Measurements from ENCODE around the gene PRKCH. TPM values are rescaled to one million over a fixed set of nuclear protein-coding genes. Genes with fewer than 3 reads are reported as not detected.
A peak's percentile ranks its signal among the peaks of the same experiment; 100 is the strongest.
"Not testable (repeated sequence)": the region's sequence is repeated elsewhere in the genome, so short reads cannot be mapped to it uniquely, and the experiment has no call there.

The PRKCH gene
- total RNA-seq, 2 experiments from 2014 or later, result 318 to 343 TPM

DNA sequence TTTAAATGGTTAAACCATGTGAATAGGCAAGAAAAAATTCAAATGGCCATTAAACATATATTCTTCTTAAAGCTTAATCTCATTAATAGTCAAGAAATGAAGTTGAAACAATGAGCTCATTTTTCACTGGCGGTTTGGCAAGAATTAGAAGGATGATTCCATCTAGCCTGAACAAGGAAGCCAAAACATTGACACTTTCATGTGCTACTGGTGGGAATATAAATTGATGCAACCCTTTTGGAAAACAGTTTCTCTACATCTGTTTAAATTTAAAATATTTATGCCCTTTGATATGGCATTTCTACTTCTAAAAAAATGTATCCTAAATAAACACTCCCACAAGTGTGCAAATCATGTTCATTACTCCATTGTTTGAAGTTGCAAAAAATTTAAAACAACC lies 199.2 kb downstream of the PRKCH start:
- CTCF ChIA-PET, result interaction anchor here (0.7 to 1.6 kb wide), 3 partner anchors 25 to 318 kb away, joined by 3 to 5 read pairs (median 3); no protein-coding TSS in a partner anchor
- ATAC-seq (no peak), DNase-seq (no peak)
- Mint-ChIP-seq H3K4me3 (no peak overlapping the region), H3K36me3 (ENCODE audit: low read depth) (peaks cover 82% of the 10 kb centered on the region), H3K4me1 (ENCODE audit: low read depth) (peaks cover 85% of the 10 kb centered on the region), H3K27me3 (ENCODE audit: low read depth) (no peaks in the 10 kb centered on the region), H3K9me3 (ENCODE audit: insufficient read depth) (no peaks in the 10 kb centered on the region), H3K27ac (no peak overlapping the region)
- POLR2A ChIA-PET, result interaction anchor here (0.6 kb wide), 1 partner anchor 210 kb away, joined by 3 read pairs; no protein-coding TSS in a partner anchor

DNA sequence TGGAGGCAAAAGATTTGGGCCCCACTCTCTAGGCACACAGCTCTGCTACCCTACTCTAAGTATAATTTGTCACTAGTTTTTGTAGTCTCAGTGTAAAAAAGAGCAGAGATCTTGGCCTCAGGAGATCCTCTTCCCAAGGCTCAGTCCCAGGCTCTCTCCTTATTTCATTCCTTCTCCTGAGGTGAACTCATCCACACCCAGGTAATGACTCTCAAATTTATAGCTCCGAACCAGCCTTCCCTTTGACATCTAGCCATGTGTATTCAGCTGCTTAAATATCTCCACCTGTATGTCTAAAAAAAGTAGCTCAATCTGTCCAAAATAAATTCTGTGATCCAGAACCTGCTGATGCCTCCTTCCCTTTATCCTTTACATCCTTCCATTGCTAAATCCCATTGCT lies 200.4 kb downstream of the PRKCH start:
- CTCF ChIA-PET, result interaction anchor here (1.0 to 6.1 kb wide), 2 partner anchors 9 to 46 kb away, joined by 4 to 38 read pairs; no protein-coding TSS in a partner anchor
- peak overlapping the region; percentile 35 for H3K27ac Mint-ChIP-seq
- POLR2A ChIA-PET, result interaction anchor here (1.0 to 1.4 kb wide), 2 partner anchors 11 to 173 kb away, joined by 3 to 5 read pairs; partner anchors contain the start of gene HIF1A

DNA sequence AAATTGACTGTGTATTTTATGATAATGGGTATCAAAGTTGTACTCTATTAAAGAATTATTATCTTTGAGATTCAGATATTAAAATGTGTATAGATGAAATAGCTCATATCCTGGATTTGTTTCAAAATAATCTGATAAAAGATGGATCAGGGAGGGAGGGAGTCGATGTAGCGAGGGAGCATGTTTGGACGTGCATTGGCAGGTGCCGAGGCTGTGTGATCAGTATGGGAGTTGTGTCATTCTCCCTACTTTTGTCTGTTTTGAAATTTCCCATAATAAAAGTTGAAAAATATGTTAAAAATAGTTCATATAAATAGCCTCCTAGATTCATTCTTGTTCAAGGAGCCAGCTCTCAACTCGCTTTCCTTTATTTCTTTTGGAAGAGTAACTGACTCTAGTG lies 202.4 kb downstream of the PRKCH start:
- H3K4me3 Mint-ChIP-seq, result peak overlapping the region; percentile 45
- H3K9me3 Mint-ChIP-seq (ENCODE audit: insufficient read depth), result no peaks in the 10 kb centered on the region
- peak overlapping the region; percentile 78 for H3K27ac Mint-ChIP-seq
- CTCF ChIA-PET, result interaction anchor here (0.6 to 6.1 kb wide), 10 partner anchors 11 to 313 kb away, joined by 3 to 38 read pairs (median 3); no protein-coding TSS in a partner anchor
- ATAC-seq (no peak), DNase-seq (no peak)
- peaks cover 84% of the 10 kb centered on the region for H3K36me3 Mint-ChIP-seq (ENCODE audit: low read depth)
- no peaks in the 10 kb centered on the region for H3K27me3 Mint-ChIP-seq (ENCODE audit: low read depth)
- H3K4me1 Mint-ChIP-seq (ENCODE audit: low read depth), result peaks cover 86% of the 10 kb centered on the region
- POLR2A ChIA-PET, result interaction anchor here (2.8 kb wide), 1 partner anchor 20 kb away, joined by 12 read pairs; no protein-coding TSS in a partner anchor

More for the DNA sequence above, 200.4 kb downstream of the PRKCH start:
- H3K4me1 Mint-ChIP-seq (ENCODE audit: low read depth), result peaks cover 86% of the 10 kb centered on the region
- H3K36me3 Mint-ChIP-seq (ENCODE audit: low read depth), result peaks cover 84% of the 10 kb centered on the region
- no peaks in the 10 kb centered on the region for H3K27me3 Mint-ChIP-seq (ENCODE audit: low read depth)
- H3K9me3 Mint-ChIP-seq (ENCODE audit: insufficient read depth), result no peaks in the 10 kb centered on the region
- H3K4me3 Mint-ChIP-seq, result no peak overlapping the region
- DNase-seq (no peak), ATAC-seq (no peak)

DNA sequence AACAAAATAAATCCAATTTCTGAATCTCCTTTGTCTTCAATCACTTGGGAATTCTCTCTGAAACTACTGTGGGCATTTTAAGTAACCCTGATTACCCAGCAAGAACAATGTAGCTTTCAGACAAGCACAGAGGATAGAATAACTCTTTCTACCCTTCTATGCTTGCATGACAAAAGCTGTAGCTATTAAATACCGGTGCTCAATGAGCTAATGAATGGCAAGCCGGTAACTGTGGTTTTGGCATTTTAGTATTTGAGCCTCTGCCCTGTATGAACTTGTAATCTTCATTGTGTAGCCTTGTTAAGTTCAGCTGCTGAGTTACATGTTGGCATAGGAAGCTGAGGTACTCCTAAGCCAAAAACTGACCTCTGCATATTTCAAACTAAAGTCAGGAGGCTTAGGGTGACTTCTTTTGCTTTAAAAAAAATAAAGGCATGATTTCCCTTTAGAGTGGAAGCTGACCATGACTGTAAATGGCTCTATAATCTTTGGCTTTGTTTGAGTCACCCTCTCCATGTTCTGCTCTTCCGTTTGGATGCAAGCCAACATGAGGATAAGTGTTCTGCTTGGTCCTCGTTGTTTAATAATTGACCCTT lies 202.9 kb downstream of the PRKCH start:
- Mint-ChIP-seq H3K27me3 (ENCODE audit: low read depth) (no peaks in the 10 kb centered on the region), H3K27ac (peak overlapping the region; percentile 86), H3K4me3 (peak overlapping the region; percentile 46), H3K36me3 (ENCODE audit: low read depth) (peaks cover 84% of the 10 kb centered on the region), H3K4me1 (ENCODE audit: low read depth) (peaks cover 89% of the 10 kb centered on the region), H3K9me3 (ENCODE audit: insufficient read depth) (no peaks in the 10 kb centered on the region)
- CTCF ChIA-PET, result interaction anchor here (0.9 to 6.1 kb wide), 12 partner anchors 11 to 313 kb away, joined by 3 to 38 read pairs (median 3); no protein-coding TSS in a partner anchor
- ATAC-seq (no peak), DNase-seq (no peak)
- POLR2A ChIA-PET, result interaction anchor here (2.8 kb wide), 1 partner anchor 21 kb away, joined by 12 read pairs; no protein-coding TSS in a partner anchor

DNA sequence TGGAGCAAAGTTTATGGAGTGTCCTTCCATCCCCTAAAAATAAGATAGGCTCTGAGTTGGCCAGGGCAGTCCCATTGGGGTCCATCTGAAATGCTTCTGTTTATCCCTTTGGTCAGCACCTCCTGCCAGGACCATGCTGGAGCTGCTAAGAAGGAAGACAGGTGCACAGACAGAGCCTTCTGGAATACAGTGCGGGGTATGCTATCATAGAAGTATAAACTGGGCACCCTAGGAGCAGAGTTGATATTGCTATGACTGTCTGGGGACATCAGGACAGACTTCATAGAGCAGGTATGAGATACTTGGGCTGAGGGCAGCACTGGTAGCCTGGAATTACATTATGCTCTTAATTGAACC lies 203.5 kb downstream of the PRKCH start:
- H3K27ac Mint-ChIP-seq, result peak overlapping the region; percentile 86

DNA sequence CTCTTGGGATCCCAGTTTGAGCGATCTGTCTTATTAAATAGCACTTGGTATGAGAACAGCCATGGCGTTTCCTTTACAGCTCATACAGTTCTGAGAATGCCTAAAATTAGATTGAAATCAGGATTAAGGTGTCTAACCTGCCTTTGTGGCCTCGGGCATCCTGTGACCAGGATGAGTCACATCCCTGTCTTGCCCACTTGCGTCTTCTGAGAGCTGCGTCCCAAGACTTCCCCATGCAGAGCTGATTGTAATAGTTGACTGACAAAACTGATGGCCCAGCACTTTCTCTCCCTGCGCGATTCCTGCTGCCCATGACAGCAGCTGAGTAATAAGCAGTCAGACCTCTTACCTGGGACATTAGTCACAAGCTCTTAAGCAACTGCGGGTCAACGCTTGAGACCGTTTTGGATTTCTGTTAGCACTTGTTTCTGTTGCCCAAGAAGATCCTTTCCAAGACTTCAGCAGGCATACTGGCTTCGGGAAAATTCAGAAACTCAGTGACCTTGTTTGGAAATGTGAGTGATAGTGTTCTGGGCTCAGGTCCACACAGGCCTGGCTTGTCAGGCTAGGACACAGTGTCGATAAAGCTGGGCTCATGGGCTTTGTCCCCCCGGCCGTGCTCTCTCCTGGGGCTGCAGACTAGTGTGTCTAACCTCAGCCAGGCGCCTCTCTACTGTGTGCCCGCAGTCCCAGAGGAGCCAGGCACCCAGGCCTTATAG lies 204.1 kb downstream of the PRKCH start:
- ATAC-seq (peak; percentile 80), DNase-seq (peak; percentile 78)
- Mint-ChIP-seq H3K27ac (peak overlapping the region; percentile 86), H3K36me3 (ENCODE audit: low read depth) (peaks cover 82% of the 10 kb centered on the region), H3K4me3 (peak overlapping the region; percentile 46), H3K27me3 (ENCODE audit: low read depth) (no peaks in the 10 kb centered on the region), H3K4me1 (ENCODE audit: low read depth) (peaks cover 86% of the 10 kb centered on the region), H3K9me3 (ENCODE audit: insufficient read depth) (no peaks in the 10 kb centered on the region)
- CTCF ChIA-PET, result interaction anchor here (0.8 to 6.1 kb wide), 10 partner anchors 12 to 240 kb away, joined by 3 to 38 read pairs (median 4); no protein-coding TSS in a partner anchor
- POLR2A ChIA-PET, result interaction anchor here (0.8 to 2.8 kb wide), 4 partner anchors 22 to 204 kb away, joined by 3 to 12 read pairs (median 3); no protein-coding TSS in a partner anchor

More for the DNA sequence above, 203.5 kb downstream of the PRKCH start:
- ATAC-seq, result no peak
- no peak for DNase-seq
- no peaks in the 10 kb centered on the region for H3K9me3 Mint-ChIP-seq (ENCODE audit: insufficient read depth)
- H3K27me3 Mint-ChIP-seq (ENCODE audit: low read depth), result no peaks in the 10 kb centered on the region
- peak overlapping the region; percentile 46 for H3K4me3 Mint-ChIP-seq
- peaks cover 85% of the 10 kb centered on the region for H3K4me1 Mint-ChIP-seq (ENCODE audit: low read depth)
- H3K36me3 Mint-ChIP-seq (ENCODE audit: low read depth), result peaks cover 80% of the 10 kb centered on the region
- ChIA-PET CTCF (interaction anchor here (0.9 to 6.1 kb wide), 12 partner anchors 11 to 312 kb away, joined by 3 to 38 read pairs (median 4); no protein-coding TSS in a partner anchor), POLR2A (interaction anchor here (0.8 to 2.8 kb wide), 3 partner anchors 21 to 205 kb away, joined by 3 to 12 read pairs (median 3); no protein-coding TSS in a partner anchor)

DNA sequence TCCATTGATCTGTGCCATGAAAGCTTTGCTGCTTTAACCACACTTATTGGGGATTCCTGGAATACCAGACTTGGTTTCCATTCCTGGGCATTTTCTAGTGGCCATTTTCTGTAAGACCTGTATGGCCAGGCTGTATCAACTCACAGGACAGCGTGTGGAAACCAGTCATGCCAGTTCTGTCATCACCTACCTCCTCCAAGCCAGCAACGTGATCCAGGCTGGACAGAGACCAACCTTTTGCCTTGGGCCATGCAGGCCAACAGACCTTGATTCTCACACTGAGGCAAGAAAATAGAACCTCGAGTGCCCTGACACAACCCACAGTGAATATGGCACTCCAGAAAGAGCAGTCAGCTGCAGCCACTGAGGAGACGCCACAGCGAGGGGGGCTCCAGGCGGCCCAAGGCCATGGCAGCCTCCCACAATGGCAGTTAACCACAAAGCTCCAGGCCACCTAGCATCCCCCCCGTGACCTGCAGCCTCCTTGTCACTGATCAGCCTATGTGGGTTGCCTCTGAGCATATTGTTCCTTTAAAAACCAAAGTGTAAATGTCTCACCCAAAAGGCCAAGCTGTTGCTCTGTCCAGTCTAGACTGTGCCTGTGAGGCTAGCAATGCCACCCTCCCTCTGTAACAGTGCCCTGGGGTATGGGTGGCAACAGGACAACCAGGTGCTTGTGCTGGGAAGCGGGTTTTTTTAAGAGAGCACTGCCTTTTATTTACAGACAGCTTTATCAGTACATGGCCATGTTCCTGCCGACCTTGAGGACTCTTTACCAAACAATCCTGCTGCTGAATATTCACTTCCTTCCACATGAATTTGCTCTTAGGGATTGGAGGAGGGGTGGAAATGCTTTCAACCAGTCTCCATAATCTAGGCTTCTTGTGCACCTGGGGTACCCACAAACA lies 205.3 kb downstream of the PRKCH start:
- ATAC-seq, result no peak

DNA sequence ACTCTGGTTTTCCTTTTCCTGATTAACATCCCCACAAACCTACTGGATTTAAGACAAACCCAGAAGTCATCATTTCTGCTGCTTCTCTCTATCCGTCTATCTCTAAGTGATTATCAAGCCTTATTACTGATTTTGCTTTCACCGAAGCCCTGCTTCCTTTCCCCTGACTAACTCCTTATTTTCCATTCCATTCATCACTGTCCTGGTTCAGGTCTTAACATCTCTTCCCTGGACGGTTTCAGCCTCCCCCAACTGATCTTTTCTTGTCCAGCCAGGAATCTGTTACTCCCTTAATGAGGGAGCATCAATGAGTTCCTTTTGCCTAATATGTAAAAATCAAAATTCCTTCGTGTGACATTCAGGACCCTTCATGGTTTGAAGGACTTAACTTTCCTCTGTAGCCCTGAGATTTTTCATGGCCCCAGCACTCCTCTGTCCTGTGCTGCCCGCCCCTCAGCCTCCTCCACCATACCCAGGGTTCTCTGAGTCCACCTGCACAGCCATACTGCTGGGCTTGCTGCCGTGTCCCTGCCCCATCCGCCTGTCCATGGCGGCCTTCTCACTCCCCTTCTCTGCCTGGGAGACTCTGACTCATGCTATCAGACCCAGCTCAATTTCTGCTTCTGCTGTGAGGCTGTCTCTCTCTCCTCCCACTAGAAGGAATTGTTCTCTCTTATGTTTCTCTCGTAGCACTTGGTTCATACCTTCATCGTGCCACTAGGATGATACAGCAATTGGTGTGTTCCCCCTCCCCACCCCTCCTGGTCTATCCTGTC lies 206.1 kb downstream of the PRKCH start:
- Mint-ChIP-seq H3K4me3 (no peak overlapping the region), H3K9me3 (ENCODE audit: insufficient read depth) (no peaks in the 10 kb centered on the region), H3K36me3 (ENCODE audit: low read depth) (peaks cover 83% of the 10 kb centered on the region), H3K27me3 (ENCODE audit: low read depth) (no peaks in the 10 kb centered on the region), H3K27ac (peak overlapping the region; percentile 86), H3K4me1 (ENCODE audit: low read depth) (peaks cover 94% of the 10 kb centered on the region)
- CTCF ChIA-PET, result interaction anchor here (6.1 kb wide), 1 partner anchor 51 kb away, joined by 38 read pairs; no protein-coding TSS in a partner anchor
- no peak for DNase-seq
- no peak for ATAC-seq
- POLR2A ChIA-PET, result no interaction called here

More for the DNA sequence above, 205.3 kb downstream of the PRKCH start:
- POLR2A ChIA-PET, result interaction anchor here (1.0 to 2.8 kb wide), 2 partner anchors 23 to 43 kb away, joined by 3 to 12 read pairs; no protein-coding TSS in a partner anchor
- Mint-ChIP-seq H3K36me3 (ENCODE audit: low read depth) (peaks cover 85% of the 10 kb centered on the region), H3K4me3 (no peak overlapping the region), H3K27me3 (ENCODE audit: low read depth) (no peaks in the 10 kb centered on the region), H3K9me3 (ENCODE audit: insufficient read depth) (no peaks in the 10 kb centered on the region), H3K27ac (peak overlapping the region; percentile 86), H3K4me1 (ENCODE audit: low read depth) (peaks cover 94% of the 10 kb centered on the region)
- DNase-seq, result no peak
- CTCF ChIA-PET, result interaction anchor here (1.3 to 6.1 kb wide), 2 partner anchors 51 to 137 kb away, joined by 3 to 38 read pairs; no protein-coding TSS in a partner anchor

DNA sequence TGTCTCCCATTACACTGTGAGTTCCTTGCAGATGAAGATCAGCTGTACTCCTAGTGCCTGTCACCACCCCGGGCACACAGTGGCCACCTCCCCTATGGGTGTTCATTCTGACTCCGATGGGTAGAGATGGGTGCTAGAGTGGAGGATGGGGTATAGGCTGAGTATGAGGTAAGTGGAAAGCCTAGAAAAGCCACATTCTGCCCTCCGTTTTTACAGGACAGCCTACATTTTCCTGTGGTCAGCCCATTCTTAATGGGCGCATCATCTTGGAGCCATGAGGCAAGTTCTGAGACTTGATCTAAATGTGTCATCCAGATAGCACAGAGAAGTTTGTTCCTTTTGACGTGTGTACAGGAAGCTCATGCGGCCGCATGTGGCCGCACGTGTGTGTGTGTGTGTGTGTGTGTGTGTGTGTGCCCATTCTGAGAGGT lies 207.2 kb downstream of the PRKCH start:
- ATAC-seq, result peak; percentile 28
- Mint-ChIP-seq H3K4me3 (no peak overlapping the region), H3K27ac (peak overlapping the region; percentile 86), H3K36me3 (ENCODE audit: low read depth) (peaks cover 87% of the 10 kb centered on the region), H3K4me1 (ENCODE audit: low read depth) (peaks cover 94% of the 10 kb centered on the region), H3K27me3 (ENCODE audit: low read depth) (no peaks in the 10 kb centered on the region), H3K9me3 (ENCODE audit: insufficient read depth) (no peaks in the 10 kb centered on the region)
- DNase-seq, result no peak
- ChIA-PET CTCF (no interaction called here), POLR2A (interaction anchor here (0.6 kb wide), 1 partner anchor 167 kb away, joined by 3 read pairs; the partner anchor contains the start of gene HIF1A)

DNA sequence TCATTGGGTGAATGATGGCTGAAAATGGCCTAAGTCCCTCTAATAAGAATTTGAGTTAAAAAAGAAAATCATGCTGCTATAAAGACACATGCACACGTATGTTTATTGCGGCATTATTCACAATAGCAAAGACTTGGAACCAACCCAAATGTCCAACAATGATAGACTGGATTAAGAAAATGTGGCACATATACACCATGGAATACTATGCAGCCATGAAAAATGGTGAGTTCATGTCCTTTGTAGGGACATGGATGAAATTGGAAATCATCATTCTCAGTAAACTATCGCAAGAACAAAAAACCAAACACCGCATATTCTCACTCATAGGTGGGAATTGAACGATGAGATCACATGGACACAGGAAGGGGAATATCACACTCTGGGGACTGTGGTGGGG lies 208.0 kb downstream of the PRKCH start:
- ATAC-seq, POLR2A ChIA-PET, H3K4me3 Mint-ChIP-seq: not testable (repeated sequence)

More for the DNA sequence above, 208.0 kb downstream of the PRKCH start:
- CTCF ChIA-PET; DNase-seq; H3K27ac Mint-ChIP-seq; H3K9me3 Mint-ChIP-seq (ENCODE audit: insufficient read depth); H3K27me3 Mint-ChIP-seq (ENCODE audit: low read depth): not testable (repeated sequence)
- Mint-ChIP-seq H3K36me3 (ENCODE audit: low read depth) (peaks cover 91% of the 10 kb centered on the region), H3K4me1 (ENCODE audit: low read depth) (peaks cover 94% of the 10 kb centered on the region)
